ENCODE data around the gene PRKCE. TPM values are rescaled to one million over a fixed set of nuclear protein-coding genes. Genes with fewer than 3 reads are reported as not detected.

Gene PRKCE
- total RNA-seq, 1 experiment from 2014 or later = 14.0 TPM

- no TSS peak for BruUV-seq (replicated peaks)
- Histone ChIP-seq H3K4me1 (ENCODE audit: control insufficient read depth, insufficient read depth, low read length) (peaks cover 7% of the 10 kb centered on the region), H3K27me3 (ENCODE audit: control insufficient read depth, insufficient read depth, low read length) (no peaks in the 10 kb centered on the region), H3K9me3 (ENCODE audit: control insufficient read depth, insufficient read depth, low read depth, low read length) (no peaks in the 10 kb centered on the region), H3K36me3 (ENCODE audit: control insufficient read depth, insufficient read depth, low read length) (no peaks in the 10 kb centered on the region), H3K27ac (ENCODE audit: low read length) (no peak overlapping the region), H3K4me3 (ENCODE audit: low read depth in 2 of 2, low read length in 2 of 2) (no peak overlapping the region)
- TF ChIP-seq TCF7L2 (IDR thresholded peaks at IDR 0.05; ENCODE audit: low read depth, low read length) (no peak), POLR2AphosphoS5 (IDR thresholded peaks at IDR 0.05; ENCODE audit: low read depth, low read length) (no peak), CTCF (IDR thresholded peaks at IDR 0.05) (no peak), REST (IDR thresholded peaks at IDR 0.05; ENCODE audit: insufficient read depth in 1 of 2, low read depth in 2 of 2, low read length in 1 of 2) (no peak), SIN3A (IDR thresholded peaks at IDR 0.05; ENCODE audit: borderline replicate concordance, insufficient read depth, low read depth, low read length) (no peak)
- ATAC-seq (no peak), DNase-seq (ENCODE audit: low read depth, low spot score) (no peak)
- CTCF ChIA-PET = no interaction called here
- in situ Hi-C loops (cut with HindIII; ENCODE audit: low pct_unique_long_range_greater_than_20kb, low sequenced_read_pairs) (no loop called here), intact Hi-C loops (cut with micrococcal nuclease; ENCODE audit: unreplicated experiment) (no loop called here)
- POLR2A ChIA-PET = no interaction called here
These were observed 336.4 kb downstream of the PRKCE start for GRCh38 chr2:45987856-45988255.

GRCh38 chr2:45988879-45989278 lies 337.4 kb downstream of the PRKCE start:
- DNase-seq (ENCODE audit: low read depth, low spot score) = no peak
- TF ChIP-seq TCF7L2 (IDR thresholded peaks at IDR 0.05; ENCODE audit: low read depth, low read length) (no peak), CTCF (IDR thresholded peaks at IDR 0.05) (no peak), SIN3A (IDR thresholded peaks at IDR 0.05; ENCODE audit: borderline replicate concordance, insufficient read depth, low read depth, low read length) (no peak), POLR2AphosphoS5 (IDR thresholded peaks at IDR 0.05; ENCODE audit: low read depth, low read length) (no peak), REST (IDR thresholded peaks at IDR 0.05; ENCODE audit: insufficient read depth in 1 of 2, low read depth in 2 of 2, low read length in 1 of 2) (no peak)
- ChIA-PET POLR2A (no interaction called here), CTCF (no interaction called here)
- Histone ChIP-seq H3K36me3 (ENCODE audit: control insufficient read depth, insufficient read depth, low read length) (no peaks in the 10 kb centered on the region), H3K27me3 (ENCODE audit: control insufficient read depth, insufficient read depth, low read length) (no peaks in the 10 kb centered on the region), H3K4me1 (ENCODE audit: control insufficient read depth, insufficient read depth, low read length) (peaks cover 13% of the 10 kb centered on the region), H3K9me3 (ENCODE audit: control insufficient read depth, insufficient read depth, low read depth, low read length) (no peaks in the 10 kb centered on the region), H3K27ac (ENCODE audit: low read length) (no peak overlapping the region), H3K4me3 (ENCODE audit: low read depth in 2 of 2, low read length in 2 of 2) (no peak overlapping the region)
- no TSS peak for BruUV-seq (replicated peaks)
- ATAC-seq = no peak
- in situ Hi-C loops (cut with HindIII; ENCODE audit: low pct_unique_long_range_greater_than_20kb, low sequenced_read_pairs) (no loop called here), intact Hi-C loops (cut with micrococcal nuclease; ENCODE audit: unreplicated experiment) (no loop called here)
